Measurements from ENCODE around the gene LBHD1. TPM values are rescaled to one million over a fixed set of nuclear protein-coding genes. Genes with fewer than 3 reads are reported as not detected.
A peak's percentile ranks its signal among the peaks of the same experiment; 100 is the strongest.

Gene LBHD1
- total and polyA plus RNA-seq, 7 donors = 2.0 to 12.9 (median 3.9) TPM

GRCh38 chr11:62710001-62710345 is 37.9 kb upstream of the LBHD1 start:
- TF ChIP-seq CTCF (IDR thresholded peaks at IDR 0.05) = no peak
- peak overlapping the region; percentile 44 to 59 (median 55) for H3K4me3 ChIP-seq
- H3K27me3 ChIP-seq = no peaks in the 10 kb centered on the region
- WGBS, 2 donors = 63 to 66% methylated on average over 7 of the region's 7 CpGs
- H3K27ac ChIP-seq = peak overlapping the region; percentile 88 to 94 (median 92)
- no peaks in the 10 kb centered on the region for H3K9me3 ChIP-seq
- DNase-seq = peak; percentile 69
- peaks cover 0 to 36% (median 36%) of the 10 kb centered on the region in 4 donors for H3K4me1 ChIP-seq
- peaks cover 14 to 46% (median 27%) of the 10 kb centered on the region in 4 donors for H3K36me3 ChIP-seq
- intact Hi-C loops (cut with DNase I) = no loop called here

- Histone ChIP-seq H3K4me3 (peak overlapping the region; percentile 44 to 59 (median 55)), H3K4me1 (peaks cover 0 to 40% (median 36%) of the 10 kb centered on the region in 4 donors), H3K27ac (peak overlapping the region; percentile 88 to 94 (median 92)), H3K9me3 (no peaks in the 10 kb centered on the region), H3K27me3 (no peaks in the 10 kb centered on the region), H3K36me3 (peaks cover 10 to 41% (median 21%) of the 10 kb centered on the region in 4 donors)
- intact Hi-C loops (cut with DNase I) = loop anchor here (5.0 kb wide), 3 partner anchors 42 to 97 kb away; partner anchors contain the start of genes C11orf98, CSKMT, EML3 and INTS5
- TF ChIP-seq POLR2AphosphoS5 (IDR thresholded peaks at IDR 0.05) (peak; percentile 71 to 91 (median 84)), CTCF (IDR thresholded peaks at IDR 0.05) (no peak), POLR2A (IDR thresholded peaks at IDR 0.05) (peak; percentile 55 to 71)
- 2 to 4% methylated on average over 47 of the region's 47 CpGs for WGBS, 2 donors
- peak; percentile 100 for DNase-seq
These were observed 37.4 kb upstream of the LBHD1 start for GRCh38 chr11:62709247-62710000.

GRCh38 chr11:62708793-62709192 is 36.7 kb upstream of the LBHD1 start:
- intact Hi-C loops (cut with DNase I) = loop anchor here (5.0 kb wide), 3 partner anchors 41 to 96 kb away; partner anchors contain the start of genes C11orf98, CSKMT, EML3 and INTS5
- WGBS, 2 donors = 2 to 5% methylated on average over 7 of the region's 7 CpGs
- peak overlapping the region; percentile 88 to 94 (median 92) for H3K27ac ChIP-seq
- peaks cover 5 to 34% (median 15%) of the 10 kb centered on the region in 4 donors for H3K36me3 ChIP-seq
- H3K9me3 ChIP-seq = no peaks in the 10 kb centered on the region
- DNase-seq = peak; percentile 73
- H3K4me3 ChIP-seq = peak overlapping the region; percentile 44 to 59 (median 55)
- H3K27me3 ChIP-seq = no peaks in the 10 kb centered on the region
- peaks cover 0 to 40% (median 36%) of the 10 kb centered on the region in 4 donors for H3K4me1 ChIP-seq
- no peak for TF ChIP-seq EP300 (IDR thresholded peaks at IDR 0.05)
- no peak for TF ChIP-seq CTCF (IDR thresholded peaks at IDR 0.05)
- TF ChIP-seq POLR2A (IDR thresholded peaks at IDR 0.05) = no peak
- TF ChIP-seq POLR2AphosphoS5 (IDR thresholded peaks at IDR 0.05) = no peak

- Histone ChIP-seq H3K27me3 (no peaks in the 10 kb centered on the region), H3K9me3 (no peaks in the 10 kb centered on the region), H3K4me3 (peak overlapping the region in 1 of 4 donors; percentile 55), H3K36me3 (peaks cover 5 to 30% (median 13%) of the 10 kb centered on the region in 4 donors), H3K27ac (peak overlapping the region; percentile 88 to 94 (median 92)), H3K4me1 (peaks cover 0 to 40% (median 36%) of the 10 kb centered on the region in 4 donors)
- 79 to 81% methylated on average over 5 of the region's 5 CpGs for WGBS, 2 donors
- TF ChIP-seq EP300 (IDR thresholded peaks at IDR 0.05) (no peak), POLR2A (IDR thresholded peaks at IDR 0.05) (no peak), CTCF (IDR thresholded peaks at IDR 0.05) (no peak), POLR2AphosphoS5 (IDR thresholded peaks at IDR 0.05) (no peak)
- intact Hi-C loops (cut with DNase I) = loop anchor here (5.0 kb wide), 3 partner anchors 41 to 96 kb away; partner anchors contain the start of genes C11orf98, CSKMT, EML3 and INTS5
- DNase-seq = peak; percentile 68
These were observed 36.3 kb upstream of the LBHD1 start for GRCh38 chr11:62708392-62708791.

All from sigmoid colon (tissue), 7 donors.